ENCODE data around the gene MAP3K8.
"Not testable (repeated sequence)": the region's sequence is repeated elsewhere in the genome, so short reads cannot be mapped to it uniquely, and the experiment has no call there.

Gene MAP3K8

GRCh38 chr10:30423655-30424275 lies 10.2 kb upstream of the MAP3K8 start:
- DNase-seq: not testable (repeated sequence)

GRCh38 chr10:30425336-30426075 lies 8.5 kb upstream of the MAP3K8 start:
- no peak for DNase-seq

DNA sequence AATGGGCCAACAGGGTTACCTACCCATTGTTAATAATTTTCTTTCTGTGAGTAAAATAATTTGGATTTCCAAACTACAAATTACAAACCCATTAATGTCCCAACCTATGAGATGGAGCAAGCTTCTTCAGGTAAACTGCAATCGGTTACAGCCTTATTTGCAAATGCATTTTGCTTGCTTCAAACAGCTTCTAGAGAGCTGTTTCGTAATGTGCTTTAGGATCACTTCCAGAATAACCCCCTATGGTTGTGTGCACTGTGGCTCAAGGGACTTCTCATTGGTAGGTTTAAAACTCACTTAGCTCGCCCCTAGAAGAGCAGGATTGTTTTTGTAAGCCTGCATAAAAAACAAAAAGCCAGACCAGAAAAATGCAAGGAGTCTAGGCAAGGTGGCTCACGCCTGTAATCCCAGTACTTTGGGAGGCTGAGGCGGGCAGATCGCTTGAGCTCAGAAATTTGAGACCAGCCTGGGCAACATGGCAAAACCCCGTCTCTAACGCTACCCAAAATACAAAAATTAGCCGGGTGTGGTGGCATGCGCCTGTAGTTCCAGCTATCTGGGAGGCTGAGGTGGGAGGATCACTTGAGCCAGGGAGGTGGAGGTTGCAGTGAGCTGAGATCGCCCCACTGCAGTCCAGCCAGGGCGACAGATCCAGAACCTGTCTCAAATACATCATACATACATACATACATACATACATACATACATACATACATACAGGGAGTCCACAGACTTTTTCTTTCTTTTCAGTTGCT lies 3.3 kb upstream of the MAP3K8 start:
- no peak for DNase-seq

GRCh38 chr10:30431435-30431911 lies 2.5 kb upstream of the MAP3K8 start:
- no peak for DNase-seq

- DNase-seq: no peak
Observed at GRCh38 chr10:30432622-30433305, 1.2 kb upstream of the MAP3K8 start.

DNA sequence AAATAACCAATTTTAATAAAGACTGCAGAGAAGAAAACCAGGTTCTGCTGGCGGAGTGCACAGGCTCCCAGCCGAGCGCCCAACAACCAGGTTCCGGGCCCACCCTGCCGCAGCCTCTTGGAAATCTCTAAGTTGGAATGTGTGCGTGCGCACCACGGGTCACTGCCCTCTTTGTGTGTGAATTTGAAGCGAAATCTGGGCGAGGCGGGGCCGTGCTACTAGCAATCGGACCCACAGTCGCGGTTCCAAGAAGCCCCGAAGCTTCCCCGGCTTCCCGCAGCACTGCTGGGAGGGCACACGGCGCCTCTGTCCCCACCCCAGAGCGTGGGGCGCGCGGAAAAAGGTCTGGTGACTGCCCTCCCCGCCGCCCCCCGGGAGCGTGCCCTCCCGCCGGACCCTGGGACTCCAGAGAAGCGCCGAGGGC lies 666 bp upstream of the MAP3K8 start:
- peak in 1 of 2 experiments; percentile 31 for DNase-seq

- peak in 1 of 2 experiments; percentile 7 for DNase-seq
Observed at GRCh38 chr10:30434273-30435072, 489 bp downstream of the MAP3K8 start.

- no peak for DNase-seq
Observed at GRCh38 chr10:30435073-30435422, 1.1 kb downstream of the MAP3K8 start.

DNA sequence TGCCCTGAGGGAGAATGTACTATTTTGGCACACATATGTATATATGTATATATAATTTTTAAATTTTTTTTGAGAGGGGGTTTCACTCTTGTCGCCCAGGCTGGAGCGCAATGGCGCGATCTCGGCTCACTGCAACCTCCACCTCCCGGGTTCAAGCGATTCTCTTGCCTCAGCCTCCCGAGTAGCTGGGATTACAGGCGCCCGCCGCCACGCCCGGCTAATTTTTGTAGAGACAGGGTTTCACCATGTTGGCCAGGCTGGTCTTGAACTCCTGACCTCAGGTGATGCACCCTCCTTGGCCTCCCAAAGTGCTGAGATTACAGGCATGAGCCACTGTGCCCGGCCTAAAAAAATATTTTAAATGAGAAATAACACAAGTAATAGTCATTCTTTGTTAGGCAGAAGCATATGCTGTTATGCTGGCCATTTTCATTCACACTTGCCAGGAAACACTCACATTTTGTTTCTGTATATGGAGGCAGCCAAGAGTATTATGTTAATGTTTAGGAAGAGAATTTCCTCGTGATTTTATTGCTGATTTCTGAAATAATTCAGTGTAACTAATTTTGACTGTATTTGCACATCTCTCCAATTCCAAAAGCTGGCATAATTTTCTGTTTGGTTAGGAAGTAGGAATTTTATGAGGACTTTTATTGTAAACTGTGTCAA lies 1.6 kb downstream of the MAP3K8 start:
- DNase-seq: not testable (repeated sequence)

- no peak for DNase-seq
Observed at GRCh38 chr10:30436191-30436611, 2.2 kb downstream of the MAP3K8 start.

GRCh38 chr10:30436671-30437030 lies 2.7 kb downstream of the MAP3K8 start:
- no peak for DNase-seq

DNA sequence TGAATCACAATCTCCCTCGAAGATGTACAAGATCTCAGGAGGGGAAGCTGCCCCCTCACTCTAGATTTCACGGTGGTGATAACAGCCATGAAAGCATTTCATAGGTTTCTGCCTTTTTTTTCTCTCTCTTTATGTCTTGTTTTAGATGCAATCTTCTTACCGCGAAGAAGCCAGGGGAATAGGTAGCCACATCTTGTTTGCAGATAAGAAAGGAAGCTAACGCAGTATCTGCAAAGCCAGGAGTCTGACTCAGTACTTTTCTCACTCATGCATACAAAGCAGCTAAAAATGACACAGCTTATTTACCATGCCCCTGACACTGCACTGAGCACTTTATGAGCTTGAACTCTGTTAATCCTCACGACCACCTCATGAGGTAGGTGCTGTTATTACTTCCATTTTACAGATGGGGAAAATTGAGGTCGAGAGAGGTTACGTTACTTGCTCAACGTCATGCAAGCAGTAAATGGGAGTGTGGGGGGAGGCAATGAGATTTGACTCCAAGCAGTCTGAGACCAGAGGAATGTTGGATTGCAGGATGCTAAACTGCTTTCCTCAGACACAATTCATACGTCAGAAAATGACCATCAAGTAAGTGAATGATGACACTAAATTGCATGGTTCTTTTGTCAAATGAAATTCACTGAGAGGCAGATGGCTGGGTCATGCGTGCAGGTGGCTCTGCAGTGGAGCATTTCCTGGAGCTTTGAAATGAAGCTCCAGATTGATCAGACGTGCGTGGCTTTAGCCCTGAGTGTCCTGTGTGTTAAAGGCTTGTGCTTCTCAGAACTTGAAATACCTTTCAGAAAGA lies 3.3 kb downstream of the MAP3K8 start:
- peak in 1 of 2 experiments; percentile 9 for DNase-seq

- DNase-seq: no peak
Observed at GRCh38 chr10:30438021-30438850, 4.3 kb downstream of the MAP3K8 start.

GRCh38 chr10:30439931-30440330 lies 5.9 kb downstream of the MAP3K8 start:
- DNase-seq: no peak

DNA sequence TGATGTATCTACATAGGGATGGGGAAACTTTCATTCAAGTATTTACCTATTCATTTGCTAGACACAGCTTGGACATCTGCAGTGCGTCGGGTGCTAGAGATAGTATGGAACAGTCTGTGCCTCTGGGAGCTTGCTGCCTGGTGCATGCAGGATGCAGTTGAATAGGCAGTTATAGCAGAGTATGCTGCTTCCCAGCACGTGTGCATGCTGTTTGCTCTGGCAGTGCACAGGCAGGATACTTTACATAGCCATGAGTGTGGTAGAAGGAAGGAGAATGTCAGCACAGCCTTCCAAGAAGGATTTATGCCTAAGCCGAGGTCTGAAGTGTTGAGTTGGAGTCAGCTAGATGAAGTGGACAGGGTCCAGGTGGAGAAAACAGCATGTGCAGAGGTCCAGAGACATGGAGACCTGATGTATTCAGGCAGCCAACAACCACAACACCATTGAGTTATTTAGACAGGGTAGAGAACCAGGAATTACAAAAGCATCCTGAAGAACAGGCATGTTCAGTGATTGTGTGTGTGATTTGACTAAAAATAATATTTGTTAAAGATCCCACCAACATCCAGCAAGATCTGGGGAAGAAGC lies 8.1 kb downstream of the MAP3K8 start:
- no peak for DNase-seq

- no peak for DNase-seq
Observed at GRCh38 chr10:30443049-30443448, 9.1 kb downstream of the MAP3K8 start.

GRCh38 chr10:30445711-30446110 lies 11.7 kb downstream of the MAP3K8 start:
- DNase-seq: no peak

- DNase-seq: no peak
Observed at GRCh38 chr10:30447125-30447799, 13.3 kb downstream of the MAP3K8 start.

DNA sequence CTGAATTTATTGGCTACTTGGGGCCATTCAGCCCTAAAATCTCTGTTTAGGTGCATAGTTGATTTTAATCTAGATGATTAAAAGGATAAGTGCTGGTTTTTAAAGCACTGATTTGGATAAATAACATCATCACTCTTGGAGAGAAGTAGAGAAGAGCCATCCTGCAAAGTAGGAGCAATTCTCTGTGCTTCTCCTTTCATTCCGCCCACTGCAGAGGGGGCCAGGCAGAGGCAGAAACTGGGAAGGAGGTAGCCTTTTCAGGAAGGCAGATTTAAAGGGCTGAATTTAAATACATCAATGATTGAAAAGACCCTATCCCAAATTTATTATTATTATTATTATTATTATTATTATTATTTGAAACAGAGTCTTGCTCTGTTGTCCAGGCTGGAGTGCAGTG lies 14.1 kb downstream of the MAP3K8 start:
- DNase-seq: no peak

All from NCI-H2081 (cell line).